K562 (cell line): ENCODE results near the gene TRIM40.

Experiments used
- CTCF ChIP-seq, 3 experiments: IDR thresholded peaks in 2 of 3; conservative IDR thresholded peaks in 1 of 3; 2 replicates each; pipeline ENCODE4 v1.5.1; 2011 to 2012; ENCODE audit warnings: low read length in 3 of 3, mild to moderate bottlenecking in 3 of 3, control low read depth in 2 of 3, improper control_type of control experiment in 1 of 3, inconsistent platforms in 1 of 3, low read depth in 1 of 3, mixed read lengths in 1 of 3, moderate library complexity in 1 of 3; ENCODE audit not compliant: insufficient read depth in 2 of 3
- EZH2 ChIP-seq: IDR thresholded peaks from 2 replicates; pipeline ENCODE4 v1.6.1; 2012; ENCODE audit warnings: low read depth, mild to moderate bottlenecking, inconsistent platforms, low read length, borderline replicate concordance
- KLF6 ChIP-seq: fragments of 250-450 bp; sonication (Bioruptor Pico); IDR thresholded peaks from 2 replicates; pipeline ENCODE4 v1.4.0; 2020; ENCODE audit warnings: mild to moderate bottlenecking, moderate library complexity, borderline replicate concordance
- MAFK ChIP-seq: IDR thresholded peaks from 2 replicates; pipeline ENCODE4 v1.6.1; 2011; ENCODE audit warnings: low read length, improper control_type of control experiment
- TF ChIP-seq, protein P1 (sequence below), 2 experiments: IDR thresholded peaks in 1 of 2; conservative IDR thresholded peaks in 1 of 2; 2 replicates each; pipeline ENCODE4 v1.6.1; 2016; ENCODE audit warnings: low read depth in 2 of 2, mild to moderate bottlenecking in 1 of 2, missing compliant biosample characterization in 1 of 2, missing genetic modification characterization in 1 of 2, moderate library complexity in 1 of 2

DNA sequence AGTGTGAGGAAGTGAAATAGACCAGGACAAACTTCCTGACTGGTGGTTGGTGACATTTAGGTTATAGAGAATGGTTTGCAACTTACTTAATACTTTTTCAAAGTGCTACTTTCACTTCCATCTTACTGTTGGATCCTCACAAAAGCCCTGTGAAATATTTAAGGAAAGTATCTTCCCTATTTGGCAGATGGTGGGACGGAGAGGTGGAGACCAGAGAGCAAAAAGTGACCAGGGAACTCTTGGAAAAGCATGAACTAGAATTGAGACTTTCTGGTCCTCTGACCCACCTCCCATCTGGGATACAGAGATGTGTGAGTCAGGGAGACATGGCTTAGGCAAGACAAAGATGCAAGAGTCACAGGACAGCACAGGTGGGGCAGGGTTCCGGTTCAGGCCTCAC lies 22.1 kb downstream of the TRIM40 start:
- TF ChIP-seq EZH2 (no peak), MAFK (no peak), KLF6 (CRISPR knock-in tag) (no peak), CTCF (IDR thresholded peaks at IDR 0.05 in 2 of 3, conservative IDR thresholded peaks at IDR 0.05 in 1 of 3; ENCODE audit: insufficient read depth in 2 of 3, low read depth in 1 of 3, low read length in 3 of 3) (no peak)
- TF ChIP-seq, protein P1, sequence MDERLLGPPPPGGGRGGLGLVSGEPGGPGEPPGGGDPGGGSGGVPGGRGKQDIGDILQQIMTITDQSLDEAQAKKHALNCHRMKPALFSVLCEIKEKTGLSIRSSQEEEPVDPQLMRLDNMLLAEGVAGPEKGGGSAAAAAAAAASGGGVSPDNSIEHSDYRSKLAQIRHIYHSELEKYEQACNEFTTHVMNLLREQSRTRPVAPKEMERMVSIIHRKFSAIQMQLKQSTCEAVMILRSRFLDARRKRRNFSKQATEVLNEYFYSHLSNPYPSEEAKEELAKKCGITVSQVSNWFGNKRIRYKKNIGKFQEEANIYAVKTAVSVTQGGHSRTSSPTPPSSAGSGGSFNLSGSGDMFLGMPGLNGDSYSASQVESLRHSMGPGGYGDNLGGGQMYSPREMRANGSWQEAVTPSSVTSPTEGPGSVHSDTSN (CRISPR knock-in tag; IDR thresholded peaks at IDR 0.05; ENCODE audit: low read depth) = no peak
- TF ChIP-seq, protein P1 (tag; conservative IDR thresholded peaks at IDR 0.05; ENCODE audit: low read depth) = no peak
